GM12864 (cell line): ENCODE results near the gene BMPR1B.

Experiments
- DNase-seq: peaks from one replicate; pipeline ENCODE4 v3.0.0-alpha.2; 2011; ENCODE audit warnings: low read depth
- H3K4me3 ChIP-seq: 2 replicates; pipeline ENCODE4 v1.5.1; 2011; ENCODE audit warnings: mild to moderate bottlenecking, low read depth, low read length, control low read depth
- TF ChIP-seq, protein P1 (sequence below): IDR thresholded peaks from 2 replicates; pipeline ENCODE4 v1.5.1; 2011; ENCODE audit warnings: low read depth, mild to moderate bottlenecking, moderate library complexity, low read length, control low read depth, inconsistent platforms; ENCODE audit errors: missing control alignments

BMPR1B gene

DNA sequence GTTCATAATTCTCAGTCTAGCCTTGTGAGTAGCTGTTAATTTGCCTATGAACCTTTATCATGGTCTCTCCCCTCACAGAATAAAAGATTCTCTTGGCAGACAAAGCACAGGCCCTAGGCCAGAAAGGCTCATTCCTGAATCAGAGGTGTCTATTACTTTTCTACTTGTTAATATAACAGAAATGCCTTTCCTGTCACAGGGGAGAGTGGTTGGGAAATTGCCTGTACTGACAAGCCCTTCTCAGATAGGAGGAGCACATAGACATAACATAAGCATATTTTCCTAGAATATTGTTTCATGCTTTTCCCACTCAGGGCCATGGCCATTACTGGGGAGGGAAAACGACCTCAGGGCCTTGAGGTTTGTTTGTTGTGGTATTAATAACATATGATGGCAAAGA, 308.3 kb downstream of the BMPR1B start:
- DNase-seq: no peak
- TF ChIP-seq, protein P1, sequence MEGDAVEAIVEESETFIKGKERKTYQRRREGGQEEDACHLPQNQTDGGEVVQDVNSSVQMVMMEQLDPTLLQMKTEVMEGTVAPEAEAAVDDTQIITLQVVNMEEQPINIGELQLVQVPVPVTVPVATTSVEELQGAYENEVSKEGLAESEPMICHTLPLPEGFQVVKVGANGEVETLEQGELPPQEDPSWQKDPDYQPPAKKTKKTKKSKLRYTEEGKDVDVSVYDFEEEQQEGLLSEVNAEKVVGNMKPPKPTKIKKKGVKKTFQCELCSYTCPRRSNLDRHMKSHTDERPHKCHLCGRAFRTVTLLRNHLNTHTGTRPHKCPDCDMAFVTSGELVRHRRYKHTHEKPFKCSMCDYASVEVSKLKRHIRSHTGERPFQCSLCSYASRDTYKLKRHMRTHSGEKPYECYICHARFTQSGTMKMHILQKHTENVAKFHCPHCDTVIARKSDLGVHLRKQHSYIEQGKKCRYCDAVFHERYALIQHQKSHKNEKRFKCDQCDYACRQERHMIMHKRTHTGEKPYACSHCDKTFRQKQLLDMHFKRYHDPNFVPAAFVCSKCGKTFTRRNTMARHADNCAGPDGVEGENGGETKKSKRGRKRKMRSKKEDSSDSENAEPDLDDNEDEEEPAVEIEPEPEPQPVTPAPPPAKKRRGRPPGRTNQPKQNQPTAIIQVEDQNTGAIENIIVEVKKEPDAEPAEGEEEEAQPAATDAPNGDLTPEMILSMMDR: no peak
- H3K4me3 ChIP-seq: no peak overlapping the region

- TF ChIP-seq, protein P1: no peak
- no peak overlapping the region for H3K4me3 ChIP-seq
- DNase-seq: no peak
These were observed 310.6 kb downstream of the BMPR1B start for GRCh38 chr4:95068401-95068800.

- DNase-seq: no peak
- H3K4me3 ChIP-seq: no peak overlapping the region
- TF ChIP-seq, protein P1: no peak
These were observed 311.2 kb downstream of the BMPR1B start for GRCh38 chr4:95068818-95069478.

GRCh38 chr4:95071851-95072250, 314.1 kb downstream of the BMPR1B start:
- TF ChIP-seq, protein P1: no peak
- no peak for DNase-seq
- no peak overlapping the region for H3K4me3 ChIP-seq

GRCh38 chr4:95073646-95074045, 315.9 kb downstream of the BMPR1B start:
- no peak for DNase-seq
- TF ChIP-seq, protein P1: no peak
- H3K4me3 ChIP-seq: no peak overlapping the region

DNA sequence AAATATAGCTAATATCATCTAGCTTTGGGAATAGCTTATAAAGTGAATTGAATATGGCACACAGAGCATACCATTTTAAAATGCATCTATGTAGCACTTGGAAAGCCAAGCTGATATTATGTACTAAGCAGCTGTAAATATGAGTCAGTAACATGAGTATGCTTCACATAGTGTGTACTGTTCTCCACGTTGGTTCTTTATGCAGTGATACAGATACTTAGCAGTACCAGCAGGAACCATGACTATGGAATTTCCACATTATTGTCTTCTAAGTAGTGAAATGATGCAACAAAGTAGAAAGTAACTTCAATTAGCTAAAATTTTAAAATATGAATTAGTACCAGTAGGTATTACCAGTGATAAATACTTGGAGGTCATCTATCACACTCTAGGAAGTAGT, 320.1 kb downstream of the BMPR1B start:
- TF ChIP-seq, protein P1: no peak
- no peak overlapping the region for H3K4me3 ChIP-seq
- no peak for DNase-seq

DNA sequence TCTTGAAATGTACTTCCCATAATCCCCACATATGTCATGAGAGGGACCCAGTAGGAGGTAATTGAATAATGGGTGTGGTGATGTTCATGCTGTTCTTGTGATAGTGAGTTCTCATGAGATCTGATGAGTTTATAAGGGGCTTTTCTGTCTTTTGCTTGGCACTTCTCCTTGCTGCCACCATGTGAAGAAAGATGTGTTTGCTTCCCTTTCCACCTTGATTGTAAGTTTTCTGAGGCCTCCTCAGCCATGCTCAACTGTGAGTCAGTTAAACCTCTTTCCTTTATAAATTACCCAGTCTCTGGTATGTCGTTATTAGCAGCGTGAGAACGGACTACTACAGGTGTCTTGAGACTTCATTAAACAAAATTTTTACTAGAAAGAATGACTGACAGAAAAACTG, 323.2 kb downstream of the BMPR1B start:
- H3K4me3 ChIP-seq: no peak overlapping the region
- TF ChIP-seq, protein P1: no peak

More for the DNA sequence above, 323.2 kb downstream of the BMPR1B start:
- DNase-seq: no peak
